GM12891 (cell line): ENCODE results near the gene STRAP.
"Not testable (repeated sequence)": the region's sequence is repeated elsewhere in the genome, so short reads cannot be mapped to it uniquely, and the experiment has no call there.

Experiments used
- DNase-seq: peaks from one replicate; pipeline ENCODE4 v3.0.0; 2011; ENCODE audit warnings: low spot score; ENCODE audit not compliant: insufficient read length
- FAIRE-seq: peaks from 2 replicates; lab custom pipeline; 2011; peaks lifted over from hg19 to GRCh38; lab: Jason Lieb, UNC
- PAX5 ChIP-seq: IDR thresholded peaks from 2 replicates; pipeline ENCODE4 v1.6.1; 2011; ENCODE audit warnings: low read length, moderate library complexity, mild to moderate bottlenecking; ENCODE audit not compliant: insufficient read depth, severe bottlenecking
- POLR2A ChIP-seq: IDR thresholded peaks from 2 replicates; pipeline ENCODE4 v1.6.1; 2011; ENCODE audit warnings: low read depth, low read length, control low read depth
- POLR2AphosphoS5 ChIP-seq: IDR thresholded peaks from 2 replicates; pipeline ENCODE4 v1.6.1; 2011; ENCODE audit warnings: low read depth, low read length, control low read depth
- POU2F2 ChIP-seq: IDR thresholded peaks from 2 replicates; pipeline ENCODE4 v1.6.1; 2011; ENCODE audit warnings: low read depth, mild to moderate bottlenecking, control low read depth, low read length, moderate library complexity
- SPI1 ChIP-seq: IDR thresholded peaks from 2 replicates; pipeline ENCODE4 v1.6.1; 2011; ENCODE audit warnings: low read depth, low read length, control low read depth
- TAF1 ChIP-seq: IDR thresholded peaks from 2 replicates; pipeline ENCODE4 v1.6.1; 2011; ENCODE audit warnings: low read depth, low read length, control low read depth

STRAP gene

GRCh38 chr12:15896867-15897266 is 14.7 kb downstream of the STRAP start:
- TF ChIP-seq POU2F2 (no peak), SPI1 (no peak), TAF1 (no peak), POLR2AphosphoS5 (no peak), PAX5 (no peak), POLR2A (no peak)
- DNase-seq (no peak), FAIRE-seq (peak; percentile 31)

GRCh38 chr12:15897433-15897832 is 15.2 kb downstream of the STRAP start:
- FAIRE-seq (no peak), DNase-seq (no peak)
- TF ChIP-seq POLR2AphosphoS5 (no peak), POU2F2 (no peak), POLR2A (no peak), SPI1 (no peak), TAF1 (no peak), PAX5 (no peak)

GRCh38 chr12:15899282-15899870 is 17.2 kb downstream of the STRAP start:
- TF ChIP-seq SPI1, result no peak
- no peak for TF ChIP-seq POLR2AphosphoS5
- TF ChIP-seq PAX5, result no peak
- TF ChIP-seq TAF1, result no peak
- DNase-seq (no peak), FAIRE-seq (no peak)

- peak; percentile 23 for FAIRE-seq
- no peak for DNase-seq
- TF ChIP-seq SPI1 (no peak), POLR2AphosphoS5 (peak; percentile 48; the same call in 1 of the 2 replicates), POU2F2 (no peak), TAF1 (no peak), PAX5 (no peak), POLR2A (0 out of 2 replicates have a peak, but pooled peaks have one; percentile 35)
Observed at GRCh38 chr12:15904378-15904920, 22.3 kb downstream of the STRAP start.

GRCh38 chr12:15910468-15910863 is 28.3 kb downstream of the STRAP start:
- FAIRE-seq (peak; percentile 5), DNase-seq (no peak)
- TF ChIP-seq SPI1 (no peak), POLR2AphosphoS5 (no peak), PAX5 (no peak), POU2F2 (no peak), TAF1 (no peak), POLR2A (no peak)

GRCh38 chr12:15910864-15911721 is 28.9 kb downstream of the STRAP start, which contains the start of gene DERA:
Gene DERA, plus strand, starts transcription at chr12:15911332. Its CDS starts 52 bp downstream, at chr12:15911384.
- DNase-seq, result peak; percentile 44
- TF ChIP-seq TAF1 (peak; percentile 45; the same call in 1 of the 2 replicates), SPI1 (no peak), POU2F2 (peak; percentile 52; the same call in 1 of the 2 replicates), POLR2AphosphoS5 (peak; percentile 35; the same call in 1 of the 2 replicates), PAX5 (no peak), POLR2A (peak; percentile 54; the same call in 1 of the 2 replicates)
- peak; percentile 88 for FAIRE-seq

- not testable (repeated sequence) for FAIRE-seq
Observed at GRCh38 chr12:15911931-15912330, 29.7 kb downstream of the STRAP start.

GRCh38 chr12:15914131-15914530 is 31.9 kb downstream of the STRAP start:
- FAIRE-seq, DNase-seq: not testable (repeated sequence)

More at GRCh38 chr12:15911931-15912330, 29.7 kb downstream of the STRAP start:
- not testable (repeated sequence) for DNase-seq

- no peak for DNase-seq
- no peak for FAIRE-seq
- no peak for TF ChIP-seq TAF1
- no peak for TF ChIP-seq PAX5
- no peak for TF ChIP-seq POLR2AphosphoS5
- TF ChIP-seq POLR2A, result no peak
- no peak for TF ChIP-seq POU2F2
- no peak for TF ChIP-seq SPI1
Observed at GRCh38 chr12:15918066-15918465, 35.9 kb downstream of the STRAP start.
